Activated CD4-positive, alpha-beta T cell treated with anti-CD3 and anti-CD28 coated beads, Interleukin-2, amount 50 U/mL, for 24 hours (primary cell): ENCODE data around the gene KIR2DL3.
"Not testable (repeated sequence)": the region's sequence is repeated elsewhere in the genome, so short reads cannot be mapped to it uniquely, and the experiment has no call there.

Source experiments
- DNase-seq, 2 donors: peaks; one replicate each; pipeline ENCODE4 v3.0.0-alpha.2; 2020; ENCODE audit warnings: low read depth in 1 of 2, low spot score in 1 of 2

KIR2DL3 gene

DNA sequence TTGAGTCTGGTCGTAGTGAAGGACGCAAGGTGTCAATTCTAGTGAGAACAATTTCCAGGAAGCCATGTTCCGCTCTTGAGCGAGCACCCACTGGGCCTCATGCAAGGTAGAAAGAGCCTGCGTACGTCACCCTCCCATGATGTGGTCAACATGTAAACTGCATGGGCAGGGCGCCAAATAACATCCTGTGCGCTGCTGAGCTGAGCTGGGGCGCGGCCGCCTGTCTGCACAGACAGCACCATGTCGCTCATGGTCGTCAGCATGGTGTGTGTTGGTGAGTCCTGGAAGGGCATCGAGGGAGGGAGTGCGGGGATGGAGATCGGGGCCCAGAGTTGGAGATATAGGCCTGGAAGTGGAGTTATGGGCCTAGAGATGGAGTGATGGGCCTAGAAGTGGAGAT lies at the start of gene KIR2DL3:
TSS of gene KIR2DL3 (plus strand) at position 208 of the 400 bp plus-strand sequence. CDS start at position 241, 33 bp downstream.
- DNase-seq = not testable (repeated sequence)

DNA sequence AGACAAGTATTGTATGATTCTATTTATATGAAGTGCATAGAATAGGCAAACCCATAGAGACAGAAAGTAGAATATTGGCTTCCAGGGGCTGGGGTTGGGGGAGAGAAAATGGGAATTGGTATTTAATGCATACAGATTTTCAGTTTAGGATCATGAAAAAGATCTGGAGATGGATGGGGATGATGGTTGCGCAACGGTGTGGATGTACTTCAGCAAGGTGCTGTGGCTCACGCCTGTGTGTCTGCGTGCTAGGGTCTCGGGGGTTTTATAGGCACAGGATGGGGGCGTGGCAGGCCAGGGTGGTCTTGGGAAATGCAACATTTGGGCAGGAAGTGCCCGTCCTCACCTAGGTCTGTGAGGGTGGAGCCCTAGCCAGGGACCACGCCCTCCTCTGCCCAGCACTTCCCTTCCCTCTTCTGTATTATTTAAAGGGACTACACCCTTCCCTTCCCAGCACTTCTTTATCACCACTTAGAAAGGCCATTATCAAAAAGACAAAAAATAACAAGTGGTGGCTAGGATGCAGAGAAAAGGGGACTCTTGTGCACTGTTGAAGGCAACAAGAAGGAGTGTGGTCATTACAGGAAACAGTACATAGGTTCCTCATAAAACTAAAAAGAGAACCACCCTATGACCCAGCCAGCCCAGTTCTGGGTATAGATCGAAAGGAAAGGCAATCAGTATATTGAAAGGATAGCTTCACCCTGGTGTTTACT lies 46.6 kb upstream of the KIR2DL3 start:
- no peak for DNase-seq

GRCh38 chr19:54692298-54692615 lies 46.1 kb upstream of the KIR2DL3 start:
- DNase-seq = no peak

DNA sequence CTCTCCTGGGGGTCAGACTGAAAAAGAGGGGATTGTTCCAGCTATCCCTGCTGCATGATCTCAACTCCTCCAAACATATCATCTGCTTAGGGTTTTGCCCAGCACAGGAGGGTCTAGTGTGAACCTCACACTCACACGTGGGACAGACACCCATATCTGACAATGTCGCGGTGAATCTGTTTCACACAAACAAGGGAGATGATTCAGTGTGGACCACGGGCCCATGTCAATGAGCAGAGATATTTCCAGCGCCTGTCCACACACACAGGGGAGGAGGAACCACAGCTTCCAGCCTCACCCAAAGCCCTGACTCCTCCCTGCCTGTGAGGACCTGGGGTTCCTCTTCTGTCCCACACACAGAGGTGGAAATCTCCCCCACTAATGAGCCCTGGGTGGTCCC lies 43.7 kb upstream of the KIR2DL3 start:
- no peak for DNase-seq

DNA sequence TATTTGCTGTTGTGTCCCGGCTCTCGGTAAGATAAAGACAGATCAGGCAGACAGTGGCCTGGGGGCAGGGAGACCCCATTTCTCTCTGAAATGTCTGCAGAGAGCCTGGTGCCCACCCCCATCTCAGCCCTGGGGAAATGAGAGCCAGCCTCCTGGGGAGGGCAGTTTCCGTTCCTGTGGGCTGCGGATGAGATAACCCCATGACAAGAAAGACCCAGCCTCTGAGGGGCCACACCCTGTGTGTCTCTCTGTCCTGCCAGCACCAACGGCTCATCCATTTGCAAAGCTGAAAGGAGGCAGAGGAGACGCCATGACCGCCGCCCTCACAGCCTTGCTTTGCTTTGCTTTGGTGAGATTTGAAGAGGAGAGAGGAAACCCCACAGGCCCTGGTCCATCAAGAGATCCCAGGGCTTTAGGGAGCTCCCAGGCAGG lies 42.2 kb upstream of the KIR2DL3 start:
- no peak for DNase-seq

DNA sequence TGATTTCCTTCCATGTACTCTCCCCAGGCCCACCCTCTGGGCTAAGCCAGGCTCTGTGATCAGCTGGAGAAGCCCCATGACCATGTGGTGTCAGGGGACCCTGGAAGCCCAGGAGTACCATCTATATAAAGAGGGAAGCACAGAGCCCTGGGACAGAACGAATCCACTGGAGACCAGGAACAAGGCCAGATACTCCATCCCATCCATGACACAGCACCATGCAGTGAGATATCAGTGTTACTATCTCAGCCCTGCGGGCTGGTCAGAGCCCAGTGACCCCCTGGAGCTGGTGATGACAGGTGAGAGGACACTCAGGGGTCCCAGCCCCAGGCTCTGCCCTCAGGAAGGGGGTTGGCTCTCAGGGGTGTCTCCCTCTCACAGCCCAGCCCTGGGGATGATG lies 41.5 kb upstream of the KIR2DL3 start:
- no peak for DNase-seq

- not testable (repeated sequence) for DNase-seq
These were observed 40.6 kb upstream of the KIR2DL3 start for GRCh38 chr19:54697716-54698115.

GRCh38 chr19:54704928-54705327 lies 33.4 kb upstream of the KIR2DL3 start:
- no peak for DNase-seq

GRCh38 chr19:54707962-54708361 lies 30.4 kb upstream of the KIR2DL3 start:
- no peak for DNase-seq

DNA sequence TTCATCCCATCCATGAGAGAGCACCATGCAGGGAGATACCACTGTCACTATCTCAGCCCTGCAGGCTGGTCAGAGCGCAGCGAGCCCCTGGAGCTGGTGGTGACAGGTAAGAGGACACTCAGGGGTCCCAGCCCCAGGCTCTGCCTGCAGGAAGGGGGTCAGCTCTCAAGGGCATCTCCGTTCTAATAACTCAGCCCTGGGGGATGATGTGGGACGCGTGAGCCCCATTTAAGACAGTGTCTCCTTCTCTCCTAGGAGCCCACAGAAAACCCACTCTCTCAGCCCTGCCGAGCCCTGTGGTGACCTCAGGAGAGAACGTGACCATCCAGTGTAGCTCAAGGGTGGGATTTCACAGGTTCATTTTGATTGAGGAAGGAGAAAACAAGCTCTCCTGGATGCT lies 29.5 kb upstream of the KIR2DL3 start:
- DNase-seq = no peak

DNA sequence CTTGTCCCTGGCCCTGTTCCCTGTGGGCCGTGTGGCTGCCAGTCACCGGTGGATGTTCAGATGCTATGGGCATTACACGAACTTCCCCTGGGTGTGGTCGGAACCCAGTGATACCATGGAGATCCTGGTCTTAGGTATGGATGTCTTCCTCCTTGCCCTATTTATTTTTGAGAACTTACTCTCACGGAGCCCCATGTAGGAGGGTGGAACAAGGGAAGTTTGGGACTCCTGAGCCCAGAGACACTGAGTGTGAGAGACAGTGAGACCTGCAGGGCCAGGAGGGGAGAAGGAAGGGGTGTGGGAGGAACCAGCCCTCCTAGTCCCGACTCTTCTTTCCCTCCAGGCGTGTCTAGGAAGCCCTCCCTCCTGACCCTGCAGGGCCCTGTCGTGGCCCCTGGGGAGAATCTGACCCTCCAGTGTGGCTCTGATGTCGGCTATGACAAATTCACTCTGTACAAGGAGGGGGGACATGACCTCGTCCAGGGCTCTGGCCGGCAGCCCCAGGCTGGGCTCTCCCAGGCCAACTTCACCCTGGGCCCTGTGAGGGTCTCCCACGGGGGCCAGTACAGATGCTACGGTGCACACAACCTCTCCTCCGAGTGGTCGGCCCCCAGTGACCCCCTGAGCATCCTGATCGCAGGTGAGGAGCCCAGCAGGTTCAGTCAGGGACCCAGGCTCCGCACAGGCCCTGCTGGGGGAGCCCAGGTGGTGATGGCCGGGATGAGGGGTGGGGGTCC lies 28.9 kb upstream of the KIR2DL3 start:
- no peak for DNase-seq

DNA sequence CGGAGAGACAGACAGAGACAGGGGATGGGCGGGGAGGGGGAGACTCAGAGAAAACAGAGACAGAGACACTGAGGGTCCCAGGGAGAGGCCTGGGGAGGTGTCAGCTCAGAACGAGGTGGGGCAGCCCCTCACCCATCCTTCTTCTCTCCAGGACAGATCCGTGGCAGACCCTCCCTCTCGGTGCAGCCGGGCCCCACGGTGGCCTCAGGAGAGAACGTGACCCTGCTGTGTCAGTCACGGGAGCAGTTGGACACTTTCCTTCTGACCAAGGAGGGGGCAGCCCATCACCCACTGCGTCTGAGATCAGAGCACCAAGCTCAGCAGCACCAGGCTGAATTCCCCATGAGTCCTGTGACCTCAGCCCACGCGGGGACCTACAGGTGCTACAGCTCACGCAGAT lies 28.4 kb upstream of the KIR2DL3 start:
- DNase-seq = not testable (repeated sequence)

DNA sequence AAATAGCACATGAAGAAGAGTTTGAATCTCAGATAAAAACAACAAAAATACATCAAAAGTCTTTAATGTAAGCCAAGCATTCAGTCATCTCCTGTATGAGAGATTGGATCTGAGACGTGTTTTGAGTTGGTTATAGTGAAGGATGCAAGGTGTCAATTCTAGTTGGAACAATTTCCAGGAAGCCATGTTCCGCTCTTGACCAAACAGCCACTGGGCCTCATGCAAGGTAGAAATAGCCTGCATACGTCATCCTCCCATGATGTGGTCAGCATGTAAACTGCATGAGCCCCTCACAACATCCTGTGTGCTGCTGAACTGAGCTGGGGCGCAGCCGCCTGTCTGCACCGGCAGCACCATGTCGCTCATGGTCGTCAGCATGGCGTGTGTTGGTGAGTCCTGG lies 14.2 kb upstream of the KIR2DL3 start, which contains the start of gene KIR3DL3:
TSS of gene KIR3DL3 (plus strand) at position 301 of the 400 bp plus-strand sequence. CDS start at position 356, 55 bp downstream.
- DNase-seq = no peak

DNA sequence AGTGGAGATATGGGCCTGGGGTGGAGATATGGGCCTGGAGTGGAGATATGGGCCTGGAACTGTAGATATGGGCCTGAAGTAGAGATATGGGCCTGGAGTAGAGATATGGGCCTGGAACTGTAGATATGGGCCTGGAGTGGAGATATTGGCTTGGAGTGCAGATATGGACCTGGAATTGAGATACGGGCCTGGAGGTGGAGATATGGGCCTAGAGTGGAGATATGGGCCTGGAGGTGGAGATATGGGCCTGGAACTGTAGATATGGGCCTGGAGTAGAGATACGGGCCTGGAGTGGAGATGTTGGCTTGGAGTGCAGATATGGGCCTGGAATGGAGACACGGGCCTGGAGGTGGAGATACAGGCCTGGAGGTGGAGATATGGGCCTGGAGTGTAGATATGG lies 13.7 kb upstream of the KIR2DL3 start:
- DNase-seq = no peak

DNA sequence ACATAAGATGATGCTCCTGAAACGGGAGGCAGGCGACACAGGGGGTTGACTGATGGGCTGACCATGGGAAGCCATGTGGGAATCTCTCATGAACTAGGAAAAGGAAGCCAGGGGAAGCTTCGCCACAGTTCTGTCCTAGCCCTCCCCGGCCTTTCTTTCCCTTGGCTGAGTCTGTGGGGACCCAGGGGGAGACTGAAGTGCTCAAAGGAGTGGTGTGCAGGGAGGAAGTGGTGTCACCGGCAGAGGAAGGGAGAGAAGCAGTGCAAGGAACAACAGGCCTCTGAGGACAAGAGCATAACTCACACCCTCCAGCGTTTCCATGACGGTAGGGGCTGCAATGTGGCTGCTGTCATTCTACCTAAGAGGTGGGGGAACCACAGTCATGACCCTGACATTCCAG lies 13.0 kb upstream of the KIR2DL3 start:
- no peak for DNase-seq

GRCh38 chr19:54727562-54727961 lies 10.8 kb upstream of the KIR2DL3 start:
- DNase-seq = no peak

DNA sequence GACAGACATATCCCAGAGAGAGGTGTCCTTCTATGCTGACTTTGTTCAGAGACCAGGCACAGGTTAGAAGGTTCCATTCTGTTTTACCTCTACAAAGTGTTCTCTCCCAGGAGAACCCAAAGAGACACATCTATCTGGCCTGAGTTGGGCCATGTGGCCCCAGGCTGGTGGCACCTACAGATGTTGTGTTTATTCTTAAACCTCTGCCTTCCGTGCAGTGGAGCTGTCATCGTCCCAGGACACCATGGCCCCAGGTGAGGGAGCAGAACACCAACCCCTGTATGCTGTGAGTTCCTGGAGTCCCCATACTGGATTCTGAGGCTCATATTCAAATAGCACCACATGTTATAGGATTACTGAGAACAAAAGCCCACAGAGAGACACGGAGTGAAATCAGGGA lies 10.1 kb upstream of the KIR2DL3 start:
- DNase-seq = no peak

- DNase-seq = no peak
These were observed 8.7 kb upstream of the KIR2DL3 start for GRCh38 chr19:54729416-54730188.

GRCh38 chr19:54731191-54731590 lies 7.1 kb upstream of the KIR2DL3 start:
- DNase-seq = no peak

GRCh38 chr19:54738715-54739114 lies 402 bp downstream of the KIR2DL3 start:
- no peak for DNase-seq

DNA sequence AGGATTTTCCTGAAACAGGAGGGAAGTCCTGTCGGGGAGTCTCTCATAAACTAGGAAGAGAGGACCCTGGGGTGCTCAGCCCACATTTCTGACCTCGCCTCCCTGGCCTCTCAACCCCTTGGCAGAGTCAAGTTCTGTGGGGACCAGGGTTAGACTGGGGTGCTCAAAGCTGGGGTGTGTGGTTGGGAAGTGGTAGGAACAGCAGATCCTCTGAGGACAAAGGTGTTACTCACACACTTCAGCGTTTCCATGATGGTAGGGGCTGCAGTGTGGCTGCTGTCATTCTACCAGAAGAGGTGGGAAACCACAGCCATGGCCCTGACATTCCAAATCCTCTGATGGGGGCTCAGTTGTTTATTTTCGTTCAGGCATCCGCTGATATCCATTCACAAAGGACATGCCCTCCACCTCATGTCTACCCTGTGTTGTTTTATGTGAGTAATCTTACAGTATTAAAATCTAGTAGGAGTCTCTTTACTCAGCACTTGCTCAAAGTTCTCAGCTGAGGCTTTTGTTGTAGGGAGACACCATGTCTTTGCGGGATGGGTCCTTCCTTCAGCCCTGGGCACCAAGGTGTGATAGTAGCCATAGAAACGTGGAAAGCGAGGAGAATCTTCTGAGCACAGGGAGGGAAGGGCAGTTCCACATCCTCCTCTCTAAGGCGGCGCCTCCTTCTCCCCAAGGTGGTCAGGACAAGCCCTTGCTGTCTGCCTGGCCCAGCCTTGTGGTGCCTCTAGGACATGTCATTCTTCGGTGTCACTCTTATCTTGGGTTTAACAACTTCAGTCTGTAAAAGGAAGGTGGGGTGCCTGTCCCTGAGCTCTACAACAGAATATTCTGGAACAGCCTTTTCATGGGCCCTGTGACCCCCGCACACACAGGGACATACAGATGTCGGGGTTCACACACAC lies 1.5 kb downstream of the KIR2DL3 start:
- no peak for DNase-seq
